GM21381 (cell line): Measurements from ENCODE around the gene SSH2.

Source experiments
- ATAC-seq: cut with Tn5 transposase; IDR thresholded peaks from one replicate; pipeline ENCODE4 v1.9.1; 2021; ENCODE audit warnings: mild to moderate bottlenecking, moderate library complexity; ENCODE audit not compliant: unreplicated experiment

Gene SSH2

GRCh38 chr17:29716566-29716965, 213.5 kb downstream of the SSH2 start:
- ATAC-seq, result no peak

GRCh38 chr17:29715680-29716079, 214.3 kb downstream of the SSH2 start:
- ATAC-seq, result no peak

GRCh38 chr17:29714146-29714545, 215.9 kb downstream of the SSH2 start:
- ATAC-seq, result no peak

- no peak for ATAC-seq
These were observed 216.4 kb downstream of the SSH2 start for GRCh38 chr17:29713626-29714025.

GRCh38 chr17:29711588-29712385, 218.2 kb downstream of the SSH2 start:
- ATAC-seq, result no peak

GRCh38 chr17:29710891-29711418, 219.1 kb downstream of the SSH2 start:
- no peak for ATAC-seq

GRCh38 chr17:29710520-29710884, 219.5 kb downstream of the SSH2 start:
- no peak for ATAC-seq

- ATAC-seq, result no peak
These were observed 220.0 kb downstream of the SSH2 start for GRCh38 chr17:29709866-29710519.

DNA sequence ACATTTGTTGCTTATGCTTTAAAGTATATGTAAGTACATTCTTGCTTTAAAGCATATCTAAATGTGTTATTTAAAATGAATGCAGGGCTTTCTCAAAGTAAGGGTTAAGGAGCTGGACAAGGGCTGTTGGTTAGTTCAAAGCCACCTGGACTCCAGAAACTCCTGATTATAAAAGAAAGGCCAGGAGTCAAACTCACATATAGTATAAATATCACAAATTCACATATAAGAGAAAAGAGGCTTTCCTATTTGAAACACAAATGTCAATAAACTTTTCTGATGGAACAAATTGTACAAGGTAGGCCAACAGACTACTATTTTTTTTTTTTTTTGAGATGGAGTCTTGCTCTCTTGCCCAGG, 222.8 kb downstream of the SSH2 start:
- ATAC-seq, result no peak

- no peak for ATAC-seq
These were observed 224.0 kb downstream of the SSH2 start for GRCh38 chr17:29706045-29706431.

DNA sequence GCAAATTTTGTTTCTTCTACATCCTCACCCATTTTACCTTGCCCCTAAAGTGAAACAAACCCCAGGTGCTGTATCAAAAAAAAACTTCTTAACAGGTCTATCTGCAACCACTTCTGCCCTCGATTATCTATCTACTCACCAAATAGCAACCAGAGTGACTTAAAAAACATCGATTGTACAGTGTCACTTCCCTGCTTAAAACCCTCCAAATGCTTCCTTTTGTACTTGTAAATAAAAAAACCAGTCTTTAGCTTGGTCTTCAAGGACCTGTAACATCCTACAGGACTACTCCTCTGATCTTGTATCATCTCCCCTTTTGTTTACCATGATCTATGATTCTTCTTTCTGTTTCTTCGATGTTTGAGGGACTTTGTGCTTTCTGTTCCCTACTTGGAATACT, 224.6 kb downstream of the SSH2 start:
- no peak for ATAC-seq

DNA sequence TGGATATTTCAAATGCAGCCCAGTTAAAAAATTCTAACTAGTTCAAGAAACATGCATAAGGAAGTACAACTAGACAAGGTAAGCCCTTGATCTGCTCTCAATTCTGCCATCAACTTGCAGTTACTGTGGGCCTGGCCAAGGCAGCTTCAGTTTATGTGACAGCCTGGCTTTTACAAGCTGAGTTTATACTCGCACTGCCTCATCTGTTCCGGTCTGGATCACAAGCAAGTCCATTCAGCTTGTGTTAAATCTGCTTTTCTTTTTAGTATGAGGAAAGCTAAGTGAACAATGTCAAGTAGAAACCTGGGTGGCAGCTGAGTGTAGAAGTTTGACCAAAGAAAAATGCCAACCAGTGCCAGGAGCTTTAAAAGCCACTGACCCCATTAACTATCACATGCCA, 230.7 kb downstream of the SSH2 start:
- ATAC-seq, result no peak

DNA sequence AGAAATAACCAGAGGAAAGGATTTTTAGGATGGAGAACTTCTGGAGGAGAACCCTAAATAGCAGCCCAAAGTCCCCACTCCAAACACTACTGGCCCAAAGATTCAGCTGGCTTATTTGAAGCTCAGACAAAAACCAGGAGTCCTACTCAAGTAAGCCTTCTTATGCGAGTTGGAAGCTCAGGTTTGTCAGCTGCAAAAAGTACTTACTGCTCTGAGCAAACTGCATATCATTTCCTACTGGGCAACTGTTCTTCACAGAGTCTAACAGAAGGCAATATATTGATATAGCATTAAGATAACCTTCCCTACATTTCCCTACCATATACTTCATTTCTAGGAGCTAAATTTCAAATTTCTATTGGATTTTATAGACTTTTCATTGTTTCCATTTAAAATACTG, 231.2 kb downstream of the SSH2 start:
- ATAC-seq, result no peak

DNA sequence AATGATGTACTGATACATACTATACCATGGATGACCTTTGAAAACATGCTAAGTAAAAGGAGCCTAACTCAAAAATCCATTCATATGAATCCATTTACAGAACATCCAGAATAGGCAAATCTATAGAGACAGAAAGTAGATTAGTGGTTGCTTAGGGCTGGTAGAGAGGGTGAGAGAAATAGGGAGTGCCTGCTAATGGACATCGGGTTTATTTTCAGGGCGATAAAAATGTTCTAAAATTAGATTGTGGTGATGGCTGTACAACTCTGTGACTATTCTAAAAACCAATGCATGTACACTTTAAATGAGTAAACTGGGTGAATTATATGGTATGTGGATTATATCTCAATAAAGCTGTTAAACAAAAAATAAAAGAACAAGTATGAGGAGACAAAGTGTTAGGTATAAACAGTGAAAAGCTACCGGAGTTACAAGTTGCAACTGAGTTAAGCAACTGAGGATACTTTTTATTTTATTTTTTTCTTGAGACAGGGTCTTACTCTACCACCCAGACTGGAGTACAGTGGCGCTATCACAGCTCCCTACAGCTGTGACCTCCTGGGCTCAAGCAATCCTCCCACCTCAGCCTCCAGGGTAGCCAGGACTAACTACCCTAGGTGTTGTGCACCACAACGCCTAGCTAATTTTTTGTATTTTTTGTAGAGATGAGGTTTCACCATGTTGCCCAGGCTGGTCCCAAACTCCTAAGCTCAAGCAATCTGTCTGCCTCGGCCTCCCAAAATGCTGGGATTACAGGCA, 231.8 kb downstream of the SSH2 start:
- no peak for ATAC-seq

- no peak for ATAC-seq
These were observed 232.7 kb downstream of the SSH2 start for GRCh38 chr17:29697371-29697770.

DNA sequence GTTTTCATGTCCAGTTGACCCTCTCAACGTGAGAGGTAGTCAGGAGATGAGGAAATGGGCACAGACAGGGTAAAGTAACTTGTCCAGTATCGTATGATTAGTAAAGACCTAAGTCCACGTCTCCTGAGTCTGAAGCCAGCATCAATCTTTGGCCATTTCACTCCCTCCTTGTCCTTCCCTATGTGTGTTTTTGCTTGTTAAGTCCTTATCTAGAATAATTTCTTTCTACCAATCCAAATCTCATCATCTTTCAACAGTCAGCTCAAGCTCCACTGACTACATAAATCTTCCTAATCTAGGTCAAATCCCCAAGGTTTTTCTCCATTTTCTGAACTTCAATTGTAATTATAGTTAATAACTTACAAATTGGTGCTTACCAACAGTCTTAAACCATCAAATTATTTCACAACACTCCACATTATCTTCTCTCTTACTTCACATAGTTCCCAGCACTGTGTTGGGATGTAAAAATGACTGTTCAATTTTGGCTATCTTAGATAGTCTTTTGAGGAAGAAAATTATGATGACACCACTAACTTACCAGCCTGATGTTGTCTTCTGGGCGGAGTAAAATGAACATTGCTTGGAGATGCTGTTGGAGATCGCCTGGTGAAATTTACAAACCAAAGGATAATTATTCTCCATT, 235.0 kb downstream of the SSH2 start:
- ATAC-seq, result no peak

DNA sequence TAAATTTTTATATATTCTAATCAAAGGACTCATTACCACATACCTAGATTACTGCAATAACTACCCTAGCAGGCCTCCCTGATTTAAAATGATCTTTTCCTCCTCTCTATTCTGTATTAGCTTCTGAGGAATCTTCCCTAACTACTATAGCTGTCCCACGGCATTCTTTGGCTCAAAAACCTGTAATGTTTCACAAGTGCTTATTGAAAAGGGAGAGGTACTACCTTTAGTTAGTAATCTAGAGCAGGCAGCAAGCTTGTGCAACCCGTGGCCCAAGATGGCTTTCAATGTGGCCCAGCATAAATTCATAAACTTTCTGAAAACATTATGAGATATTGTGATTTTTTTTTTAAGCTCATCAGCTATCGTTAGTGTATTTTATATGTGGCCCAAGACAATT, 236.3 kb downstream of the SSH2 start:
- no peak for ATAC-seq

DNA sequence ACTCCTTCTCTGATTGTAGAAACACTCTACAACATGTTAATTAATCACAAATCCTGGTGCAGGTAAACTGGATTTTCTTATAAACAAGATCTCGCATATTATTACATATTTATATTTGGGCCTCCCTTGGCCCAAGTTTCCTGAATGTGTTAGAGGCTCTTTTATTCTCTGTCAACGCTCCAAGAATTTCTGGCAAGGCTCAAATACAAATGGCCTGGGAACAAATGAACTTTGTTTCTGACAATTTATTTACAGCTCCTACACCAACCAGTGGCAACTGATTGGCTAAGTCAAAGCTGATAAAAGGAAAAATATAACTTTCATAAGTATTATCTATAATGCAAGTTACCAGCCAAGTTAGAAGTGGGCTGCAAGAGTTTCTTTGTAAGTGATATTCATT, 242.4 kb downstream of the SSH2 start:
- no peak for ATAC-seq

- no peak for ATAC-seq
These were observed 242.9 kb downstream of the SSH2 start for GRCh38 chr17:29686993-29687590.

DNA sequence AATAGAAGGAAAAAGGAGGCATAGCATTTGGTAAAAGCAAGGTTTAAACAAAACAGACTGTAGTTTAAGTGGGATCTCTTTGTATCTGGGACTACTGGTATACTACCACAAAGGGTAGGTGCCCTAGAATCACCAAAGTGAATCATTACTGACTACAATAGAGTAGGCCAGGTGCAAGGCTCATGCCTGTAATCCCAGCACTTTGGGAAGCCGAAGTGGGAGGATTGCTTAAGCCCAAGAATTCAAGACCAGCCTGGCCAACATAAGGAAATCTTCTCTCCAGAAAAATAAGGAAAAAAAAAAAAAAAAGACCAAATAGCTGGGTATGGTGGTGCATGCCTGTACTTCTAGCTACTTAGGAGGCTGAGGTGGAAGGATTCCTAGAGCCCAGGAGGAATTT, 246.5 kb downstream of the SSH2 start:
- no peak for ATAC-seq

GRCh38 chr17:29682987-29683386, 247.0 kb downstream of the SSH2 start:
- ATAC-seq, result no peak
